Liver (tissue), 9 donors: ENCODE measurements around the gene CFAP45. TPM values are rescaled to one million over a fixed set of nuclear protein-coding genes. Genes with fewer than 3 reads are reported as not detected.

Experiments used
- DNase-seq: peaks from one replicate; pipeline ENCODE4 v3.0.0-alpha.2; 2017; ENCODE audit warnings: low spot score
- H3K27ac ChIP-seq, 2 donors: one replicate each; pipeline ENCODE4 v1.7.0; 2013; ENCODE audit warnings: inconsistent platforms in 2 of 2, low read length in 2 of 2, control low read depth in 1 of 2, low read depth in 1 of 2, mild to moderate bottlenecking in 1 of 2
- H3K27me3 ChIP-seq, 4 donors: one replicate each; pipeline versions ENCODE4 v1.6.1 to v1.7.0; 2013; ENCODE audit warnings: low read length in 3 of 4, inconsistent platforms in 1 of 4, mild to moderate bottlenecking in 1 of 4, moderate library complexity in 1 of 4; ENCODE audit not compliant: control insufficient read depth in 4 of 4, insufficient read depth in 4 of 4
- H3K36me3 ChIP-seq, 4 donors: one replicate each; pipeline versions ENCODE4 v1.6.1 to v1.7.0; 2013; ENCODE audit warnings: low read length in 3 of 4, mild to moderate bottlenecking in 3 of 4, low read depth in 1 of 4, moderate library complexity in 1 of 4; ENCODE audit not compliant: control insufficient read depth in 4 of 4, insufficient read depth in 3 of 4
- H3K4me1 ChIP-seq, 4 donors: one replicate each; pipeline versions ENCODE4 v1.6.1 to v1.7.0; 2013; ENCODE audit warnings: low read length in 3 of 4, mild to moderate bottlenecking in 3 of 4, moderate library complexity in 1 of 4; ENCODE audit not compliant: control insufficient read depth in 4 of 4, insufficient read depth in 4 of 4
- H3K4me3 ChIP-seq, 3 donors: one replicate each; pipeline versions ENCODE4 v1.6.1 to v1.7.0; 2013; ENCODE audit warnings: low read length in 3 of 3, control low read depth in 1 of 3, low read depth in 1 of 3, mild to moderate bottlenecking in 1 of 3
- H3K9ac ChIP-seq, 2 donors: one replicate each; pipeline ENCODE4 v1.7.0; 2013; ENCODE audit warnings: low read length in 2 of 2, mild to moderate bottlenecking in 2 of 2, moderate library complexity in 2 of 2, control low read depth in 1 of 2, low read depth in 1 of 2
- H3K9me3 ChIP-seq, 4 donors: one replicate each; pipeline versions ENCODE4 v1.6.1 to v1.7.0; 2013; ENCODE audit warnings: low read length in 3 of 4; ENCODE audit not compliant: control insufficient read depth in 4 of 4
- ATF3 ChIP-seq: IDR thresholded peaks from 2 replicates; pipeline ENCODE4 v1.6.1; 2016; ENCODE audit warnings: antibody characterized with exemption
- CTCF ChIP-seq: fragments of 150-350 bp; IDR thresholded peaks from 2 replicates; pipeline ENCODE4 v1.5.1; 2017; ENCODE audit warnings: improper control_type of control experiment, low read depth, low read length; ENCODE audit not compliant: missing input control
- EGR1 ChIP-seq, 2 donors: IDR thresholded peaks; 2 replicates each; pipeline ENCODE4 v1.6.1; 2016 to 2018; ENCODE audit warnings: antibody characterized with exemption in 2 of 2, low read depth in 2 of 2
- FOXA1 ChIP-seq: IDR thresholded peaks from 2 replicates; pipeline ENCODE4 v1.6.1; 2016; ENCODE audit warnings: antibody characterized with exemption
- FOXA2 ChIP-seq: IDR thresholded peaks from 2 replicates; pipeline ENCODE4 v1.6.1; 2016; ENCODE audit warnings: antibody characterized with exemption
- GABPA ChIP-seq, 2 donors: IDR thresholded peaks in 1 of 2; conservative IDR thresholded peaks in 1 of 2; 2 replicates each; pipeline ENCODE4 v1.6.1; 2016; ENCODE audit warnings: antibody characterized with exemption in 2 of 2, mild to moderate bottlenecking in 1 of 2, moderate library complexity in 1 of 2
- HNF4A ChIP-seq, 2 donors: conservative IDR thresholded peaks; 2 replicates each; pipeline ENCODE4 v1.6.1; 2016; ENCODE audit warnings: antibody characterized with exemption in 2 of 2, mild to moderate bottlenecking in 2 of 2
- HNF4G ChIP-seq: IDR thresholded peaks from 2 replicates; pipeline ENCODE4 v1.6.1; 2016; ENCODE audit warnings: antibody characterized with exemption
- JUND ChIP-seq, 2 donors: IDR thresholded peaks; 2 replicates each; pipeline ENCODE4 v1.6.1; 2016; ENCODE audit warnings: antibody characterized with exemption in 2 of 2
- MAX ChIP-seq: IDR thresholded peaks from 2 replicates; pipeline ENCODE4 v1.6.1; 2016; ENCODE audit warnings: antibody characterized with exemption
- NR2F2 ChIP-seq: IDR thresholded peaks from 2 replicates; pipeline ENCODE4 v1.6.1; 2016; ENCODE audit warnings: antibody characterized with exemption
- RAD21 ChIP-seq, 2 donors: IDR thresholded peaks; 2 replicates each; pipeline ENCODE4 v1.6.1; 2016; ENCODE audit warnings: antibody characterized with exemption in 2 of 2, mild to moderate bottlenecking in 2 of 2
- REST ChIP-seq: IDR thresholded peaks from 2 replicates; pipeline ENCODE4 v1.6.1; 2016; ENCODE audit warnings: antibody characterized with exemption, mild to moderate bottlenecking
- RXRA ChIP-seq, 2 donors: IDR thresholded peaks; 2 replicates each; pipeline ENCODE4 v1.6.1; 2017 to 2018; ENCODE audit warnings: antibody characterized with exemption in 2 of 2, mild to moderate bottlenecking in 1 of 2
- SP1 ChIP-seq: IDR thresholded peaks from 2 replicates; pipeline ENCODE4 v1.6.1; 2018; ENCODE audit warnings: antibody characterized with exemption, mild to moderate bottlenecking
- TAF1 ChIP-seq: conservative IDR thresholded peaks from 2 replicates; pipeline ENCODE4 v1.6.1; 2016; ENCODE audit warnings: antibody characterized with exemption, mild to moderate bottlenecking
- YY1 ChIP-seq: IDR thresholded peaks from 2 replicates; pipeline ENCODE4 v1.6.1; 2016; ENCODE audit warnings: antibody characterized with exemption, mild to moderate bottlenecking
- ZBTB33 ChIP-seq: IDR thresholded peaks from 2 replicates; pipeline ENCODE4 v1.6.1; 2016; ENCODE audit warnings: antibody characterized with exemption
- WGBS: extraction: QIAGEN DNeasy Blood & Tissue Kit; methylation state at CpG from one replicate; pipeline ENCODE4 v1.1.7; 2013; 5-methylcytosine and 5-hydroxymethylcytosine counted together
- polyA plus RNA-seq, 2 donors: library from polyadenylated mRNA; stranded (reverse) in 1 of 2; unstranded in 1 of 2; fragments of 200-250 nt in 1 of 2; fragments of >200 nt in 1 of 2; fragmentation: Nextera tagmentation in 1 of 2; extraction: Ambion mirVana in 1 of 2; gene quantifications; one replicate each; pipeline versions ENCODE4 v1.2.1 to v1.2.3, GENCODE V29; 2013 to 2015
- total RNA-seq, 2 donors: library from RNA; depleted of rRNA; stranded (reverse); fragments of >200 nt; gene quantifications; one replicate each; pipeline ENCODE4 v1.2.3, GENCODE V29; 2014
- donor health status: healthy.
- donor health status: healthy.
- donor health status: healthy.
- donor health status: healthy.
- donor health status: healthy.

Gene CFAP45
- total and polyA plus RNA-seq, 4 donors: 0.03 to 0.24 TPM; not detected in 2

- H3K27ac ChIP-seq: peak overlapping the region in 1 of 2 donors; percentile 43
- H3K36me3 ChIP-seq: no peaks in the 10 kb centered on the region
- DNase-seq: no peak
- H3K9me3 ChIP-seq: no peaks in the 10 kb centered on the region
- no peak overlapping the region for H3K9ac ChIP-seq
- peaks cover 6 to 11% (median 10%) of the 10 kb centered on the region in 4 donors for H3K4me1 ChIP-seq
- no peak for TF ChIP-seq SP1
- TF ChIP-seq HNF4A (conservative IDR thresholded peaks at IDR 0.05): peak in 1 of 2 donors; percentile 51
- WGBS: 73% methylated on average over 14 of the region's 14 CpGs
- H3K4me3 ChIP-seq: no peak overlapping the region
- H3K27me3 ChIP-seq: no peaks in the 10 kb centered on the region
Observed at GRCh38 chr1:159866905-159867663, 32.9 kb downstream of the CFAP45 start.

- no peaks in the 10 kb centered on the region for H3K36me3 ChIP-seq
- peaks cover 6 to 11% (median 10%) of the 10 kb centered on the region in 4 donors for H3K4me1 ChIP-seq
- no peak for DNase-seq
- TF ChIP-seq HNF4A (conservative IDR thresholded peaks at IDR 0.05): no peak
- TF ChIP-seq JUND (IDR thresholded peaks at IDR 0.05): no peak
- TF ChIP-seq ZBTB33: no peak
- TF ChIP-seq EGR1 (IDR thresholded peaks at IDR 0.05; ENCODE audit: low read depth in 2 of 2): no peak
- no peak for TF ChIP-seq REST
- no peak for TF ChIP-seq HNF4G
- TF ChIP-seq CTCF: no peak
- TF ChIP-seq MAX: no peak
- TF ChIP-seq FOXA2: no peak
- no peak for TF ChIP-seq TAF1
- TF ChIP-seq RAD21 (IDR thresholded peaks at IDR 0.05): no peak
- no peak for TF ChIP-seq RXRA (IDR thresholded peaks at IDR 0.05)
- no peak for TF ChIP-seq ATF3
- no peak for TF ChIP-seq GABPA (IDR thresholded peaks at IDR 0.05 in 1 of 2, conservative IDR thresholded peaks at IDR 0.05 in 1 of 2)
- no peak for TF ChIP-seq FOXA1
- no peak for TF ChIP-seq YY1
- no peak for TF ChIP-seq SP1
- no peak for TF ChIP-seq NR2F2
- H3K9me3 ChIP-seq: no peaks in the 10 kb centered on the region
- no peak overlapping the region for H3K9ac ChIP-seq
- H3K4me3 ChIP-seq: no peak overlapping the region
- H3K27me3 ChIP-seq: no peaks in the 10 kb centered on the region
- no peak overlapping the region for H3K27ac ChIP-seq
- WGBS: 95% methylated on average over 1 of the region's 1 CpG
Observed at GRCh38 chr1:159866066-159866465, 33.9 kb downstream of the CFAP45 start.
